H9 (cell line): ENCODE data around the gene IL16. TPM values are rescaled to one million over a fixed set of nuclear protein-coding genes. Genes with fewer than 3 reads are reported as not detected.

Experiments used
- DNase-seq: peaks from one replicate; pipeline ENCODE4 v3.0.0-alpha.2; 2017
- H2AFZ ChIP-seq: one replicate; pipeline ENCODE4 v1.6.1; 2013; ENCODE audit warnings: mild to moderate bottlenecking, low read length, control low read depth, moderate library complexity
- H2AK5ac ChIP-seq: 2 replicates; pipeline ENCODE4 v1.6.1; 2013; ENCODE audit warnings: low read length, control low read depth, mixed read lengths; ENCODE audit not compliant: insufficient read length
- H2BK120ac ChIP-seq: one replicate; pipeline ENCODE4 v1.6.1; 2013; ENCODE audit warnings: low read depth, mild to moderate bottlenecking, low read length, control low read depth, inconsistent platforms; ENCODE audit not compliant: poor library complexity, severe bottlenecking
- H2BK12ac ChIP-seq: 2 replicates; pipeline ENCODE4 v1.6.1; 2013; ENCODE audit warnings: low read length, control low read depth, mixed read lengths, low read depth; ENCODE audit not compliant: insufficient read length
- H2BK15ac ChIP-seq: 2 replicates; pipeline ENCODE4 v1.6.1; 2013; ENCODE audit warnings: low read depth, low read length, control low read depth
- H2BK20ac ChIP-seq: one replicate; pipeline ENCODE4 v1.6.1; 2013; ENCODE audit warnings: low read depth, mild to moderate bottlenecking, low read length, control low read depth, inconsistent platforms; ENCODE audit not compliant: poor library complexity, severe bottlenecking
- H2BK5ac ChIP-seq: 2 replicates; pipeline ENCODE4 v1.6.1; 2013; ENCODE audit warnings: low read length, control low read depth, mixed read lengths; ENCODE audit not compliant: insufficient read length
- H3K14ac ChIP-seq: 2 replicates; pipeline ENCODE4 v1.6.1; 2013; ENCODE audit warnings: low read length, control low read depth; ENCODE audit not compliant: insufficient read depth
- H3K18ac ChIP-seq: 2 replicates; pipeline ENCODE4 v1.6.1; 2013; ENCODE audit warnings: low read depth, mild to moderate bottlenecking, mixed read lengths, low read length, control low read depth; ENCODE audit not compliant: insufficient read length
- H3K23ac ChIP-seq: 2 replicates; pipeline ENCODE4 v1.6.1; 2013; ENCODE audit warnings: low read length, control low read depth, mixed read lengths, low read depth; ENCODE audit not compliant: insufficient read length
- H3K23me2 ChIP-seq: 2 replicates; pipeline ENCODE4 v1.6.1; 2013; ENCODE audit warnings: low read depth, mild to moderate bottlenecking, mixed read lengths, low read length, control low read depth; ENCODE audit not compliant: insufficient read length, poor library complexity, severe bottlenecking
- H3K27ac ChIP-seq: 2 replicates; pipeline ENCODE4 v1.5.1; 2013; ENCODE audit warnings: low read length, control low read depth, mixed read lengths, low read depth; ENCODE audit not compliant: insufficient read length
- H3K27me3 ChIP-seq: 2 replicates; pipeline ENCODE4 v1.6.1; 2013; ENCODE audit warnings: low read length, control low read depth, inconsistent platforms; ENCODE audit not compliant: insufficient read depth
- H3K4ac ChIP-seq: 2 replicates; pipeline ENCODE4 v1.6.1; 2013; ENCODE audit warnings: low read depth, mild to moderate bottlenecking, control low read depth, inconsistent platforms, low read length, moderate library complexity
- H3K4me1 ChIP-seq: 2 replicates; pipeline ENCODE4 v1.6.1; 2013; ENCODE audit warnings: low read length, control low read depth, inconsistent platforms; ENCODE audit not compliant: insufficient read depth
- H3K4me2 ChIP-seq: 2 replicates; pipeline ENCODE4 v1.6.1; 2013; ENCODE audit warnings: low read length, control low read depth, mixed read lengths; ENCODE audit not compliant: insufficient read length, insufficient read depth
- H3K56ac ChIP-seq: 2 replicates; pipeline ENCODE4 v1.6.1; 2013; ENCODE audit warnings: low read depth, mild to moderate bottlenecking, mixed read lengths, low read length, control low read depth; ENCODE audit not compliant: insufficient read length
- H3K79me1 ChIP-seq: 2 replicates; pipeline ENCODE4 v1.6.1; 2013; ENCODE audit warnings: low read depth, mild to moderate bottlenecking, moderate library complexity, low read length, control low read depth, inconsistent platforms; ENCODE audit not compliant: insufficient read depth, poor library complexity, severe bottlenecking
- H3K79me2 ChIP-seq: 2 replicates; pipeline ENCODE4 v1.6.1; 2013; ENCODE audit warnings: low read length, control low read depth, inconsistent platforms; ENCODE audit not compliant: insufficient read depth
- H3K9ac ChIP-seq: 2 replicates; pipeline ENCODE4 v1.6.1; 2013; ENCODE audit warnings: low read length, control low read depth, mixed read lengths; ENCODE audit not compliant: insufficient read length; ENCODE audit errors: extremely low read depth
- H3K9me3 ChIP-seq: one replicate; pipeline ENCODE4 v1.6.1; 2013; ENCODE audit warnings: low read depth, low read length, inconsistent platforms; ENCODE audit not compliant: control insufficient read depth
- H3T11ph ChIP-seq: one replicate; pipeline ENCODE4 v1.6.1; 2013; ENCODE audit warnings: mild to moderate bottlenecking, low read length, control low read depth, inconsistent platforms
- H4K20me1 ChIP-seq: one replicate; pipeline ENCODE4 v1.6.1; 2013; ENCODE audit not compliant: control insufficient read depth, insufficient read length, insufficient read depth
- H4K5ac ChIP-seq: 2 replicates; pipeline ENCODE4 v1.6.1; 2013; ENCODE audit warnings: low read depth, mild to moderate bottlenecking, mixed read lengths, low read length, control low read depth; ENCODE audit not compliant: insufficient read length
- H4K8ac ChIP-seq: replicated peaks from 2 replicates; pipeline ENCODE4 v1.6.1; 2013; ENCODE audit warnings: low read length, control low read depth, mixed read lengths, low read depth; ENCODE audit not compliant: insufficient read length
- H4K91ac ChIP-seq: 2 replicates; pipeline ENCODE4 v1.6.1; 2013; ENCODE audit warnings: low read depth, mild to moderate bottlenecking, moderate library complexity, mixed read lengths, low read length, control low read depth; ENCODE audit not compliant: insufficient read length
- H3K27ac Mint-ChIP-seq, 3 experiments: 2 replicates in 2 of 3; 3 replicates in 1 of 3; pipeline ENCODE4 v1.8.0; 2020 to 2021; ENCODE audit warnings: mixed read lengths in 3 of 3, mild to moderate bottlenecking in 1 of 3, moderate library complexity in 1 of 3
- H3K27me3 Mint-ChIP-seq: 2 replicates; pipeline ENCODE4 v1.8.0; 2021; ENCODE audit warnings: low read depth, mild to moderate bottlenecking, moderate library complexity, mixed read lengths
- H3K36me3 Mint-ChIP-seq, 3 experiments: 2 replicates in 2 of 3; 3 replicates in 1 of 3; pipeline ENCODE4 v1.8.0; 2020 to 2021; ENCODE audit warnings: low read depth in 3 of 3, mixed read lengths in 3 of 3; ENCODE audit not compliant: insufficient read depth in 1 of 3
- H3K4me1 Mint-ChIP-seq, 2 experiments: 2 replicates each; pipeline ENCODE4 v1.8.0; 2020; ENCODE audit warnings: mixed read lengths in 2 of 2
- H3K4me3 Mint-ChIP-seq, 2 experiments: 2 replicates in 1 of 2; 3 replicates in 1 of 2; pipeline ENCODE4 v1.8.0; 2020 to 2021; ENCODE audit warnings: mild to moderate bottlenecking in 2 of 2, mixed read lengths in 2 of 2, moderate library complexity in 1 of 2
- H3K9me3 Mint-ChIP-seq, 2 experiments: 2 replicates in 1 of 2; 3 replicates in 1 of 2; pipeline ENCODE4 v1.8.0; 2020; ENCODE audit warnings: mild to moderate bottlenecking in 2 of 2, mixed read lengths in 2 of 2, moderate library complexity in 1 of 2
- CTCF ChIP-seq: fragments of 200-600 bp; sonication (generic); conservative IDR thresholded peaks from 3 replicates; pipeline ENCODE4 v1.8.0; 2021; ENCODE audit warnings: antibody characterized with exemption, mild to moderate bottlenecking
- WGBS: extraction: QIAGEN DNeasy Blood & Tissue Kit; methylation state at CpG from one replicate; pipeline ENCODE4 v1.1.7; 2013; ENCODE audit warnings: missing lambda C conversion rate, low lambda C conversion rate, mixed read lengths; ENCODE audit not compliant: insufficient read length; ENCODE audit errors: extremely low coverage; 5-methylcytosine and 5-hydroxymethylcytosine counted together
- total RNA-seq: library from RNA; stranded (reverse); gene quantifications from 2 replicates; pipeline ENCODE4 v1.2.1, GENCODE V29; 2021

IL16 gene
- total RNA-seq, 1 experiment from 2014 or later = 0.28 TPM

GRCh38 chr15:81268881-81269601 is 72.4 kb downstream of the IL16 start:
- H3K36me3 Mint-ChIP-seq = no peaks in the 10 kb centered on the region
- H2AK5ac ChIP-seq = no peak overlapping the region
- no peak overlapping the region for H2BK120ac ChIP-seq
- H2BK20ac ChIP-seq = no peak overlapping the region
- no peak for TF ChIP-seq CTCF
- no CpG with 5 or more reads among the region's 10 CpGs for WGBS
- H3K4me3 Mint-ChIP-seq = no peak overlapping the region
- H3T11ph ChIP-seq = no peak overlapping the region
- no peak overlapping the region for H3K4me2 ChIP-seq
- no peak for DNase-seq
- peaks cover 7 to 9% of the 10 kb centered on the region in 2 experiments for H3K4me1 Mint-ChIP-seq
- no peaks in the 10 kb centered on the region for H3K9me3 ChIP-seq
- no peak overlapping the region for H2AFZ ChIP-seq
- no peak overlapping the region for H4K8ac ChIP-seq
- H3K14ac ChIP-seq = no peak overlapping the region
- no peaks in the 10 kb centered on the region for H3K9me3 Mint-ChIP-seq
- H3K79me1 ChIP-seq = no peaks in the 10 kb centered on the region
- no peak overlapping the region for H3K56ac ChIP-seq
- H3K23ac ChIP-seq = no peak overlapping the region
- no peak overlapping the region for H2BK12ac ChIP-seq
- H3K18ac ChIP-seq = no peak overlapping the region
- H3K23me2 ChIP-seq = no peaks in the 10 kb centered on the region
- no peak overlapping the region for H3K27ac ChIP-seq
- no peak overlapping the region for H2BK15ac ChIP-seq
- H3K4ac ChIP-seq = no peak overlapping the region
- H2BK5ac ChIP-seq = no peak overlapping the region
- no peak overlapping the region for H3K27ac Mint-ChIP-seq
- no peaks in the 10 kb centered on the region for H4K20me1 ChIP-seq
- H3K27me3 ChIP-seq = no peaks in the 10 kb centered on the region
- H3K9ac ChIP-seq = no peak overlapping the region
- H4K5ac ChIP-seq = no peak overlapping the region
- H3K79me2 ChIP-seq = no peaks in the 10 kb centered on the region
- H4K91ac ChIP-seq = no peak overlapping the region
- peaks cover 5% of the 10 kb centered on the region for H3K27me3 Mint-ChIP-seq
- no peaks in the 10 kb centered on the region; the same call in 1 of the 2 replicates for H3K4me1 ChIP-seq
